ENCODE data around the gene DFFB.

- TF ChIP-seq CTCF (conservative IDR thresholded peaks at IDR 0.05 in 1 of 2, IDR thresholded peaks at IDR 0.05 in 1 of 2; ENCODE audit: low read depth in 1 of 2, low read length in 2 of 2), result no peak
- no peak for TF ChIP-seq EZH2 (IDR thresholded peaks at IDR 0.05; ENCODE audit: low read length, missing control alignments)
Measured at GRCh38 chr1:3876716-3877115, 19.4 kb downstream of the DFFB start.

All from fibroblast of lung (primary cell).